Stimulated activated effector memory CD8-positive, alpha-beta T cell treated with anti-CD3 and anti-CD28 coated beads, Interleukin-12 subunit alpha, Interleukin-12 subunit beta, amount 100 ng/mL, for 72 hours (primary cell): Measurements from ENCODE around the gene STK36.

Experiments used
- ATAC-seq: fragments of 150-1000 bp; cut with Tn5 transposase; 2 replicates; pipeline ENCODE4 v1.10.0; 2021
- DNase-seq, 2 donors: peaks; one replicate each; pipeline ENCODE4 v3.0.0; 2021 to 2022; ENCODE audit warnings: low spot score in 2 of 2
- H3K27ac Mint-ChIP-seq: one replicate; pipeline ENCODE4 v1.8.0; 2022; ENCODE audit warnings: mild to moderate bottlenecking, mixed read lengths
- H3K36me3 Mint-ChIP-seq: one replicate; pipeline ENCODE4 v1.8.0; 2022; ENCODE audit warnings: mild to moderate bottlenecking, mixed read lengths
- H3K4me1 Mint-ChIP-seq: one replicate; pipeline ENCODE4 v1.8.0; 2022; ENCODE audit warnings: mixed read lengths
- H3K4me3 Mint-ChIP-seq: one replicate; pipeline ENCODE4 v1.8.0; 2022; ENCODE audit warnings: mild to moderate bottlenecking, mixed read lengths
- H3K9me3 Mint-ChIP-seq: one replicate; pipeline ENCODE4 v1.8.0; 2022; ENCODE audit warnings: mixed read lengths

STK36 gene

DNA sequence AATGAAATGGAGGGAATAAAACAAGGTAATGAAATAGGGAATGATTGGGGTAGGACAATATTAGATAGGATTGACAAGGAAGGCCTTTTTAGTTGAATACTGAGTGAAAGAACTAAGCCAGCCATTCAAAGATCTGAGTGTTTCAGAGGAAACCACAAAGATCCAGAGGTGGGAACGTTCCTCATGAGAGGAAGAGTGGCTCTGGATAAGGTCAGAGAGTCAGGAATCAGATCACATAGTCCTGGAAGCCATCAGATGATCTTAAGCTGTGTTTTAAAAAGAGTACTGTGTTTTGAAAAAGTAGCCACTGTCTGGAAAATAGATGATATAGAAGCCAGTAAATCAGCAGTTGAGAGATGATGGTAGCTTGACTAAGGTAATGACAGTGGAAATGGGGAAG, 50.5 kb downstream of the STK36 start:
- H3K9me3 Mint-ChIP-seq: peaks cover 6% of the 10 kb centered on the region
- no peak for DNase-seq
- H3K4me3 Mint-ChIP-seq: no peak overlapping the region
- H3K4me1 Mint-ChIP-seq: peaks cover 36% of the 10 kb centered on the region
- peak overlapping the region; percentile 61 for H3K27ac Mint-ChIP-seq
- no peak for ATAC-seq
- peaks cover 3% of the 10 kb centered on the region for H3K36me3 Mint-ChIP-seq

DNA sequence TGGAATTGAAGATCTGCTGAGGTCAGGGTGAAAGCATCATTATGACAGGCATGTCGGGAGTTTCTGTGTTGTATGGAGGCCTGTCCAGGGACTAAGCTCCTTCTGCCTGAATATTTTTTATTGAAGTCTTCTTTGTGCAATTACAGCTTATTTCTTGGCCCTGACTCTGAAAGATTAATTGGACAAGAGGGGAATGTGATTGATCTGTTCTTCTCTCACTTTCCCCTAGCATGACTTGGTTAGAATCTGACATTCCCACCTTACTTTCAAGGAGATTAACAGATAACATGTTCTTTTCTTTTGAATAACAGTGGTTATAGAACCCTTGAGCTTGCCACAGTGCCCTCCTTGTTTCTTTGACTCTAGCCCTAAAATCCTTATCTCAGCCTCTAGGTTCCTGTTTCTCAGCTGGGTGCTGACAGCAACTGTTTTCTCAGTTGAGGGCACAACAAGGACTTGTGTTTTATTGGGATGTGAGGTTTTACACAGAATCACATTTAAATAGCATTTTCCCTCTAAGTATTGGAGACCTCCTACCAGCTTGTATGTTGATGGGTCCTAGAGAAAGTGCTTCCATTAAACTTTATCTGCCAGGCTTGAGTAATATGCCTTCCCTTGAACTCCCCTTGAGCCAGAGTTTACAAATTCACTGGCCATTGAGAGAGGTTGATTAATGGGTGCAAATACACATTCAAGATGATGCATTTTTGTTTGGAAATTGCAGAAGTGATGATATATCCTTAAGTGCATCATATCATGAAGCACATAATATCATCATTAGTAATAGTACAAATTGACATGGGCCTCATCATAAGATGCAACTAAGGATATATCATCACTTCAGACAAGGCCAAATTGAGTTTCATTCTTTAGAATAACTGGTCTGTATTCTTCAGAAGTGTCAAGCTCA, 51.2 kb downstream of the STK36 start:
- Mint-ChIP-seq H3K36me3 (peaks cover 6% of the 10 kb centered on the region), H3K4me3 (no peak overlapping the region), H3K27ac (peak overlapping the region; percentile 61), H3K4me1 (peaks cover 38% of the 10 kb centered on the region), H3K9me3 (peaks cover 9% of the 10 kb centered on the region)
- no peak for DNase-seq
- ATAC-seq: no peak

DNA sequence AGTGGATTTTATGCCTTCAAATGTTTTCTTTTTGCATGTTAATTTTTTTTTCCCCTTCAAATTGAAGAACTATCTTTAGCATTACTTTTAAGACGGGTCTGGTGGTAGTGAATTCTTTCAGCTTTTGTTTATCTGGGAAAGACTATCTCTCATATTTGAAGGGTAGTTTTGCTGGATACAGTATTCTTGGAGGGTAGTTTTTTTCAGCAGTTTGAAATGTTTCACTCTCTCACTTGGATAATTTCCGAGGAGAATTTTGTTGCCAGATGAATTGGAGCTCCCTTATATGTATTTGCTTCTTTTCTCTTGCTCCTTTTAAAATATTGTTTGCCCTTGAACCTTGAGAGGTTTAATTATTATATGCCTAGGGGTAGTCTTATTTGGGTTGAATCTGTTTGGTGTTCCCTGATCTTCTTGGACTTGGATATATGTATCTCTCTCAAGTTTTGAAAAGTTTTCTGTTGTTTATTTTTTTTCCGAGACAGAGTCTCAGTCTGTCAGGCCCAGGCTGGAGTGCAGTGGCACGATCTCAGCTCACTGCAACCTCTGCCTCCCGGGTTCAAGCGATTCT, 54.2 kb downstream of the STK36 start:
- Mint-ChIP-seq H3K9me3 (peaks cover 9% of the 10 kb centered on the region), H3K27ac (no peak overlapping the region), H3K4me3 (no peak overlapping the region), H3K36me3 (peaks cover 16% of the 10 kb centered on the region), H3K4me1 (peaks cover 25% of the 10 kb centered on the region)
- no peak for DNase-seq
- no peak for ATAC-seq

DNA sequence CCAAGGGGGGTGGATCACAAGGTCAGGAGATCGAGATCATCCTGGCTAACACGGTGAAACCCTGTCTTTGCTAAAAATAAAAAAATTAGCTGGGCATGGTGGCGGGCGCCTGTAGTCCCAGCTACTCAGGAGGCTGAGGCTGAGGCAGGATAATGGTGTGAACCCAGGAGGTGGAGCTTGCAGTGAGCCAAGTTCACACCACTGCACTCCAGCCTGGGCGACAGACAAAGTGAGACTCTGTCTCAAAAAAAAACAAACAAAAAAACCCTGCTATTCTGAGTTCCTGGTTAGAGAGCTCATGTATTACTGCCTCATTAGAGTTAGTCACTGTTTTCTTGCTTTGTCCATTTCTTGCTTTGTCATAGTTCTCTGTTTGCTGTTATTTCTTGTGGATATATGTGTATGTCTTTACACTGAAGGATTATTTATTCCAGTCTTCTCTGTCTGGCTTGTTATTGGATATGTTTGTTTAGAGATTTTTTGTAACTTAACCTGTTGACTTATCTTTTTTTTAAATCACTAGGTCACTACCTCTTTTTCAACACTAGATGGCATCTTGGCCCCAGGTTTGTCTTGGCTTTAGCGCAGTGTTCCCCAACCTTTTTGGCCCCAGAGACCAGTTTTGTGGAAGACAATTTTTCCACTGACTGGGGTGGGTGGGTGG, 55.7 kb downstream of the STK36 start:
- H3K36me3 Mint-ChIP-seq: peaks cover 16% of the 10 kb centered on the region
- no peak for DNase-seq
- H3K4me1 Mint-ChIP-seq: peaks cover 18% of the 10 kb centered on the region
- no peak overlapping the region for H3K4me3 Mint-ChIP-seq
- no peak overlapping the region for H3K27ac Mint-ChIP-seq
- no peak for ATAC-seq
- peaks cover 9% of the 10 kb centered on the region for H3K9me3 Mint-ChIP-seq

DNA sequence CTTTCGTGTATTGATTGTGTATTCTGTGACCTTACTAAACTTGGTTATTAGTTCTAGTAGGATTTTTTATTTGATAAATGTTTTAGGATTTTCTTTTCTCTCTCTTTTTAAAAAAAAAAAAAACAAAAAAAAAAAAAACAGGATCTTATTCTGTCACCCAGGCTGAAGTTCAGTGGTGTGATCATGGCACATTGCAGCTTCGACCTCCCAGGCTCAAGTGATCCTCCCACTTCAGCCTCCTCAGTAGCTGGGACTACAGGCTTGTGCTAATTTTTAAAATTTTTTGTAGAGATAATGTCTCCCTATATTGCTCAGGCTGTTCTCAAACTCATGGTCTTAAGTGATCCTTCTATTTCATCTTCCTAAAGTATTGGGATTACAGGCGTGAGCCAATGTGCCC, 57.8 kb downstream of the STK36 start:
- ATAC-seq (no peak), DNase-seq (no peak)
- Mint-ChIP-seq H3K36me3 (peaks cover 21% of the 10 kb centered on the region), H3K4me1 (peaks cover 26% of the 10 kb centered on the region), H3K27ac (no peak overlapping the region), H3K9me3 (peaks cover 6% of the 10 kb centered on the region), H3K4me3 (no peak overlapping the region)

DNA sequence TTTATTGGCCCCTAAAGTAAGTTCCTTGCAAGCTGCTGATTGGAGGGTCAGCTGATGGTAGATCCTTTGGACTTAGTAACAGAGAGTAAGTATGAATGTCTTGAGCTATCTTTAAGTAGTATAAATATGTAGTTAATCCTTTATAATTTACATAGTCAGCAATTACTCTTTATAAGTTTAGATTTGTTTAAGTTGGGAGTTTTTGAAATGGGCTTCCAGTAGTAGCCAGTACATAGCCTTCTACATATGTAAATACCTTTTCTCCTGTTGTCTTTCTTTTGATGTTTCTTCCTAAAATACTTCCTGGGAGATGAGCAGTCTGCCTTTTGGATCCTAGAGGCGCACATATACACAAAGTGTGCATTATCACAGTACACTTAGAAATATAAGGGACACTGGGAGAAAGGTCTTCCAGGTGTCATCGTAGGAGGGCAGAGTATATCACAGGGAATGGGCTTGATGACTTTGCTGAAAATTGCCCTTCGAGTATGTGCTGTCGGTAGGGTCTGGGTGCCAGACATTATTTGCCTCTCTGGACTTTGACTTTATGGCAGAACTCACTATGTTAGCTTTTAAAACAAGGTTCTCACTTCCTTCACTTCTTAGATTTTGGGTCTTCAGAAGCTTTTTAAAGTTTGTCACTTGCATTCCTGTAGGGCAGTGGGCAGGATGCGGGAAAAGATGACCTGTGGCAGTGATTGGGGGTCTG, 60.3 kb downstream of the STK36 start:
- Mint-ChIP-seq H3K27ac (peak overlapping the region; percentile 26), H3K4me3 (no peak overlapping the region), H3K4me1 (peaks cover 26% of the 10 kb centered on the region), H3K36me3 (peaks cover 34% of the 10 kb centered on the region), H3K9me3 (peaks cover 3% of the 10 kb centered on the region)
- no peak for ATAC-seq
- DNase-seq: no peak

DNA sequence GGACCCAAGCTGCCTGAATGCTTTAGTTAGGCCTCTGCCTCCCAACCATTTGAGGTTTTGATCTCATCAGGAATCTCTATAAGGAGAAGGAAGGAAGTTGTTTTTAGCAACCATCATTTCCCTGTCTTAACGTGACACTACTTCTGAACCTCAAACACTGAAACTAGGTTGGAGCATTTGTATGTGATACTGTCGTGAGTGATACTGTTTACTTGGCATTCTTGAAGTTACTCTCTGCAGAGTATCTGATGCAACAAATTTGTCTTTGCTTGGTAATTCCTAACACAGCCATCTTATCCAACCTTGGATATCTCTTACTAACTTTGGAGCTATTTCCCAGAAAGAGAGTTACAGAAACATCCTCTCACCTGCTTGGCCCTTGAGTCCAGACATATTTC, 60.9 kb downstream of the STK36 start:
- no peak for DNase-seq
- peaks cover 35% of the 10 kb centered on the region for H3K36me3 Mint-ChIP-seq
- no peak for ATAC-seq
- peaks cover under 1% of the 10 kb centered on the region for H3K9me3 Mint-ChIP-seq
- peak overlapping the region; percentile 56 for H3K27ac Mint-ChIP-seq
- H3K4me3 Mint-ChIP-seq: no peak overlapping the region
- H3K4me1 Mint-ChIP-seq: peaks cover 24% of the 10 kb centered on the region

DNA sequence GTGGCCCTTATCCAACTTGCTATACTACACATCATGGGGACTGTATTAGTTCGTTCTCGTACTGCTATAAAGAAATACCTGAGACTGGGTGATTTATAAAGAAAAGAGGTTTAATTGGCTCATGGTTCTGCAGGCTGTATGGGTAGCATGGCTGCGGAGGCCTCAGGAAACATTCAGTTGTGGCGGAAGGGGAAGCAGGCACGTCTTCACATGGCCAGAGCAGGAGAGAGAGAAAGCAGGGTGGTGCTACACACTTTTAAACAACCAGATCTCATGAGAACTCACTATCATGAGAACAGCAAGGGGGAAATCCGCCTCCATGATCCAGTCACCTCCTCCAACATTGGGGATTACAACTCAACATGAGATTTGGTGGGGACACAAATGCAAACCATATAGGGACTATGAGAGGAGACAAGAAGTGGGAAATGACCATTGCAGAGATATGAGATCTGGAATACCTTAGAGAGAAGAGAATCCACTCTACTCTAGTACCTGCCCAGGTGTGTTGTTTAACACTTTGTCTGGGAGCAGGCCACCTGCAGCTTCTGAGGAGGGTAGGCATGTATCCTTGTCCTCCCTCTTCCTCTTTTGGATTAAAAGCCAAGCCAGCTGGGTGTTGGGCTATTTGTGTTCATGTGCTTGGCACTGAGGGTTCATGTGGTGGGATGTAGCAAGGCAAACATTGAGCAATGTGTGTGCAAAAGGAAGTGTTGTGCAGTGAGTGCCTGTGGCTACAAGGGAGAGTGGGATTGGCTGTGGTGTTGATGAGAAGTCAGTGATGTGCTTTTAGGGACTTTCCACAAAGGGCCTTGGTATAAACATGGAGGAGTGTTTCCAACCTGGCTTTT, 61.5 kb downstream of the STK36 start:
- DNase-seq (no peak), ATAC-seq (peak; percentile 98)
- peak overlapping the region; percentile 56 for H3K27ac Mint-ChIP-seq
- peaks cover 39% of the 10 kb centered on the region for H3K36me3 Mint-ChIP-seq
- no peak overlapping the region for H3K4me3 Mint-ChIP-seq
- peaks cover 21% of the 10 kb centered on the region for H3K4me1 Mint-ChIP-seq
- no peaks in the 10 kb centered on the region for H3K9me3 Mint-ChIP-seq

DNA sequence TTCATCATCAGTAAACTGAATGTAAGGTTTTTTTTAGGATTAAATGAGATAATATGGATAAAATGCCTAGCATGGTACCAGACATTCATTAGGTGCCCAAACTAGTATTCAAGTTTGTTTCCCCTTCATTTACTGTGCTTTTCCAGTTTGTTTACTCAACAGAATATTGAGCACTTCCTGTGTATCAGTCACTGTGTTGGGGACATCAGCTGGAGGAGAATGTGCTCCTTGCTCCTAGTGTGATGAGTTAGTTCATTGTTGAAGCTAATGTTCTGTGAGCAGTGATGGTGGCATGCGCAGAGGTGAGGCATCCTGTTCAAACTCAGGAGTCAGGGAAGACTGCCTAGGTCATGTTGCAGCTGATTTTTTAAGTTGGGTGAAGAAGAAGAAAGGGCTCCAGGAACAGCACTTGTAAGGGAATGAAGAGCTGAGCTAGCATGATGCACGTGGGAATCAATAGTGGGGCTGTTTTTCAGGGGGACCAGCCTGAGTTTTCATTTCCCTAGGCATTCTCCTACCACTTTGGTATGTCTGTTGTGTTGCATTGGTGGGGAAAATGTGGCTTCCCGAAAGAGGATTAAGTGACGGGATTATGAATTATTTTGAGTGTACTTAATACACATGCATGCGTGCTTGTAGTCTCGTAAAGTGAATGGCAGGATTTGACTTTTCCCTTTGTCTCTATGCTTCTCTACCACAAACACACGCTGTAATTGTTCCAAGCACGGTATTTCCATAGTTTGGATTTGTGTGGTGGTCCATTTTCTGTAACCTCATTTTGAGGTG, 62.5 kb downstream of the STK36 start:
- H3K4me3 Mint-ChIP-seq: no peak overlapping the region
- no peak for DNase-seq
- no peak for ATAC-seq
- peak overlapping the region; percentile 56 for H3K27ac Mint-ChIP-seq
- H3K9me3 Mint-ChIP-seq: no peaks in the 10 kb centered on the region
- peaks cover 21% of the 10 kb centered on the region for H3K4me1 Mint-ChIP-seq
- peaks cover 43% of the 10 kb centered on the region for H3K36me3 Mint-ChIP-seq

DNA sequence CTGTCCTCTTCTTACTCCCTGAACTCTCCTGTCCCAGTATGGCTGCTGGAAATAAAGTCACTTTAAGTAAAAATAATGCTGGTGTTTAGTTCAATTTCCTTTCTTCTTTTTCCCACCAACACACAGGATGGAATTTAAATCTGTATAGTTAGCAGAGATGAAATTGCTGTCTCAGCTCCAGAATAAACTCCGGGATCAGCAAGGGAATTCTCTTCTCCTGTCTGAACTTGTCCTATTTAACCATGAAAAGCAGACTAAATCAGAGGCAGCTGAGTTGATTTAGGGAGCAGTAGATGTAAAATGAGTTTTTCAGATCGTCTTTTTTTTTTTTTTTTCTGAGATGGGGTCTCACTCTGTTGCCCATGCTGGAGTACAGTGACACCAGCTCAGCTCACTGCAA, 64.6 kb downstream of the STK36 start:
- DNase-seq (no peak), ATAC-seq (no peak)
- no peak overlapping the region for H3K4me3 Mint-ChIP-seq
- peaks cover 57% of the 10 kb centered on the region for H3K36me3 Mint-ChIP-seq
- H3K9me3 Mint-ChIP-seq: no peaks in the 10 kb centered on the region
- peaks cover 21% of the 10 kb centered on the region for H3K4me1 Mint-ChIP-seq
- no peak overlapping the region for H3K27ac Mint-ChIP-seq

DNA sequence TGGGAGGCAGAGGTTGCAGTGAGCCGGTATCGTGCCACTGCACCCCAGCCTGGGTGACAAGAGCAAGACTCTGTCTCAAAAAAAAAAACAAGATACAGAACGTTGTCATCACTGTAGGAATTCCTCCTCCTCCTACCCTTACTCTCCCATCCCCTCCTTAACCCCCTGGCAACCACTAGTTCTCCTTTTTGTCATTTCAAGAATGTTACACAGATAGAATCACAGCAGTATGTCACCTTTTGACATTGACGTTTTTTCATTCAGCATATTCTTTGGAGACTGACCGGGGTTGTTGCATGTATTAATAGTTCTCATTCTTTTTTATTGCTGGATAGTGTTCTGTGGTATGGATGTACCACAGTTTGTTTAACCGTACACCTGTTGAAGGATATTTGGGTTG, 71.2 kb downstream of the STK36 start:
- H3K36me3 Mint-ChIP-seq: peaks cover 81% of the 10 kb centered on the region
- no peak overlapping the region for H3K4me3 Mint-ChIP-seq
- H3K4me1 Mint-ChIP-seq: peaks cover 15% of the 10 kb centered on the region
- DNase-seq (no peak), ATAC-seq (peak; percentile 87)
- H3K27ac Mint-ChIP-seq: peak overlapping the region; percentile 1
- H3K9me3 Mint-ChIP-seq: no peaks in the 10 kb centered on the region

DNA sequence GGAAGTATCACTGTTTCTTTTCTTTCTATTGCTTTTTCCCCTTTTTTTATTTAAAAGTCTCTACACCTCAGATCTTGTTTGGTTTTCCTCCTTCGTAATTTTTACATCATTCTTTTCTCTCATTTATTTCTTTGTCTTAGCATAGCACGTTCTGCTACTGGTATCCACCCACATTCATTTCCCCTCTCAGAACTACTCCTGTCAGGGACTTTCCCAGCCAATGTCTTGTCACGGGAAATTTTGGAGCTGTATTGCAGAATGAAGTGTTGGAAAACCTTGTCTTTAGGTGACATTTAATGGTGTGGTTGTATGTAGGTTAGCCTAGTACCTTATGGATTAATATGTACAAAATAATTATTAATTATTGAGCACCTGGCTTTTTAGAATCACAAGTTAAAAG, 72.7 kb downstream of the STK36 start:
- no peaks in the 10 kb centered on the region for H3K9me3 Mint-ChIP-seq
- no peak overlapping the region for H3K4me3 Mint-ChIP-seq
- no peak for DNase-seq
- ATAC-seq: peak; percentile 58
- H3K4me1 Mint-ChIP-seq: peaks cover 15% of the 10 kb centered on the region
- H3K36me3 Mint-ChIP-seq: peaks cover 81% of the 10 kb centered on the region
- H3K27ac Mint-ChIP-seq: peak overlapping the region; percentile 23

DNA sequence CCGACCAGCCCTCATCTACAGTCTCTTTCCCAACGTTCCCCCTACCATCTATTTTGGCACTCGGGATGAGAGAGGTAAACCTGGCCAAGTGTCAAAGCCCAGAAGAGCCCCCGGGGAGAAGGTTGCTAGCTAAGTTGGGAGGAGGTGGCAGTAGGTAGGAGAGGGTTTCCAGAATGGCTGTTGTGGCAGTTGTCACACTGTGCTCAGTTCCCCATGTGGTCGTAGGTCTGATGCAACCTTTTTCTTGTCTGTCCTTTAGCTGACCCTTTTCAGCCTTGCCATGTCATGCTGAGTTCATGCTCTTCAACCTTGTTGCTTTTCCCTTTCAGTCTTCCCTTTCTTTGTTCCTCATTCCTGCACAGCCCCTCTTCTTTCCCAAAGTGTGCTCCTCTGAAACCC, 73.3 kb downstream of the STK36 start:
- H3K9me3 Mint-ChIP-seq: no peaks in the 10 kb centered on the region
- peak overlapping the region; percentile 39 for H3K27ac Mint-ChIP-seq
- H3K4me3 Mint-ChIP-seq: no peak overlapping the region
- peaks cover 82% of the 10 kb centered on the region for H3K36me3 Mint-ChIP-seq
- ATAC-seq: peak; percentile 42
- no peak for DNase-seq
- H3K4me1 Mint-ChIP-seq: peaks cover 15% of the 10 kb centered on the region
